Measurements from ENCODE around the gene PRAMEF25. TPM values are rescaled to one million over a fixed set of nuclear protein-coding genes. Genes with fewer than 3 reads are reported as not detected.

The PRAMEF25 gene
- not detected in 2 replicates for total RNA-seq

DNA sequence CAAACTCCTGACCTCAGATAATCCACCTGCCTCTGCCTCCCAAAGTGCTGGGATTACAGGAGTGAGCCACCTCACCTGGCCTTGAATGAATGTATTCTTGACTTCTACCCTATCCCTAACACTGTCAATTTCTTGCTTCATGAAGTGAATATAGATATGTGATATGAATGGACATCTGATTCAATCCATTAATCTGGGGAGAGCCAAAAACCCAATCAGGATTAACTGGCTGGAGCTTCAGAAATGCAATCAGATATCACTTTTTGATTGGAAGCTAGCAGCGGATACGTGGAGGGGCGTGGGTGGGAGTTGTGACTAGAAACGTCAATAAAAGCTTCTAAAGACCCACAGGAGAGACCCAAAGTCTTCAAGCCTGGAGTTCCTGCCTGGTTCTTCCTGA, at the start of gene PRAMEF25:
Gene PRAMEF25 (plus strand): TSS at position 301 of the 400 bp plus-strand sequence. CDS start 2,920 bp downstream, outside the sequence.

DNA sequence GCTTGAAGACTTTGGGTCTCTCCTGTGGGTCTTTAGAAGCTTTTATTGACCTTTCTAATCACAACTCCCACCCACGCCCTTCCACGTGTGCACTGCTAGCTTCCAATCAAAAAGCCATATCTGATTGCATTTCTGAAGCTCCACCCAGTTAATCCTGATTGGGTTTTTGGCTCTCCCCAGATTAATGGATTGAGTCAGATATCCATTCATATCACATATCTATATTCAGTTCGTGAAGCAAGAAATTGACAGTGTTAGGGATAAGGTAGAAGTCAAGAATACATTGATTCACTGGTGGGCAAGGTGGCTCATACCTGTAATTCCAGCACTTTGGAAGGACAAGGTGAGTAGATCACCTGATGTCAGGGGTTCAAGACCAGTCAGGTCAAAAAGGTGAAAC, 14.1 kb upstream of the PRAMEF25 start, which contains the start of gene PRAMEF27:
Gene PRAMEF27 (minus strand): TSS at position 101 of the 400 bp plus-strand sequence. CDS start 2,916 bp downstream, outside the sequence.

DNA sequence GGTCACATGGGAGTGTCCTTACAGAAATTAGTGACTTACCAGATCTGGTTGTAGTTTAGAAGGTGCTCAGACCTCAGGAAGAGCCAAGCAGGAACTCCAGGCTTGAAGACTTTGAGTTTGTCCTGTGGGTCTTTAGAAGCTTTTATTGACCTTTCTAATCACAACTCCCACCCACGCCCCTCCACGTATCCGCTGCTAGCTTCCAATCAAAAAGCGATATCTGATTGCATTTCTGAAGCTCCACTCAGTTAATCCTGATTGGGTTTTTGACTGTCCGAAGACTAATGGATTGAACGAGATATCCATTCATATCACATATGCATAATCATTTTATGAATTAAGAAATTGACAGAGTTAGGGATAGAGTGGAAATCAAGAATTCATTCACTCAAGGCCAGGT, 46.2 kb downstream of the PRAMEF25 start, which contains the start of gene HNRNPCL2:
Gene HNRNPCL2 (minus strand): TSS at position 101 of the 400 bp plus-strand sequence. CDS start 454 bp downstream, outside the sequence.

Other genes with a start within 250 kb of the PRAMEF25 start
- gene PRAMEF11, start 239.4 kb upstream of the PRAMEF25 start, total RNA-seq: not detected in 2 replicates
- gene HNRNPCL1, start 222.1 kb upstream of the PRAMEF25 start, total RNA-seq: not detected in 2 replicates
- not detected in 2 replicates for gene PRAMEF2, start 213.7 kb upstream of the PRAMEF25 start, total RNA-seq
- gene PRAMEF4, start 184.6 kb upstream of the PRAMEF25 start, total RNA-seq: not detected in 2 replicates
- gene PRAMEF10, start 172.5 kb upstream of the PRAMEF25 start, total RNA-seq: not detected in 2 replicates
- gene PRAMEF7, start 154.2 kb upstream of the PRAMEF25 start, total RNA-seq: not detected in 2 replicates
- not detected in 2 replicates for gene PRAMEF6, start 123.2 kb upstream of the PRAMEF25 start, total RNA-seq
- not detected in 2 replicates for gene PRAMEF27, start 14.2 kb upstream of the PRAMEF25 start, total RNA-seq
- not detected in 2 replicates for gene HNRNPCL3, start 10.0 kb upstream of the PRAMEF25 start, total RNA-seq
- gene HNRNPCL2, start 46.1 kb downstream of the PRAMEF25 start, total RNA-seq: not detected in 2 replicates
- not detected in 2 replicates for gene PRAMEF26, start 85.2 kb downstream of the PRAMEF25 start, total RNA-seq
- gene HNRNPCL4, start 94.9 kb downstream of the PRAMEF25 start, total RNA-seq: not detected in 2 replicates
- gene PRAMEF9, start 101.1 kb downstream of the PRAMEF25 start, total RNA-seq: not detected in 2 replicates
- not detected in 2 replicates for gene PRAMEF13, start 130.6 kb downstream of the PRAMEF25 start, total RNA-seq
- not detected in 2 replicates for gene PRAMEF18, start 155.4 kb downstream of the PRAMEF25 start, total RNA-seq
- not detected in 2 replicates for gene PRAMEF5, start 183.4 kb downstream of the PRAMEF25 start, total RNA-seq
- gene PRAMEF8, start 214.4 kb downstream of the PRAMEF25 start, total RNA-seq: not detected in 2 replicates
- gene PRAMEF33, start 232.8 kb downstream of the PRAMEF25 start, total RNA-seq: not detected in 2 replicates
- not detected in 2 replicates for gene PRAMEF15, start 244.8 kb downstream of the PRAMEF25 start, total RNA-seq

Measured in bladder microvascular endothelial cell (primary cell).